HG03045 (cell line): ENCODE measurements around the gene ERAL1.
A peak's percentile ranks its signal among the peaks of the same experiment; 100 is the strongest.
"Not testable (repeated sequence)": the region's sequence is repeated elsewhere in the genome, so short reads cannot be mapped to it uniquely, and the experiment has no call there.

Experiments used
- ATAC-seq: cut with Tn5 transposase; IDR thresholded peaks from one replicate; pipeline ENCODE4 v1.9.1; 2021; ENCODE audit warnings: mild to moderate bottlenecking, moderate library complexity; ENCODE audit not compliant: unreplicated experiment

The ERAL1 gene

GRCh38 chr17:28897769-28898526 lies 43.1 kb downstream of the ERAL1 start:
- no peak for ATAC-seq

- no peak for ATAC-seq
These were observed 43.7 kb downstream of the ERAL1 start for GRCh38 chr17:28898527-28898955.

DNA sequence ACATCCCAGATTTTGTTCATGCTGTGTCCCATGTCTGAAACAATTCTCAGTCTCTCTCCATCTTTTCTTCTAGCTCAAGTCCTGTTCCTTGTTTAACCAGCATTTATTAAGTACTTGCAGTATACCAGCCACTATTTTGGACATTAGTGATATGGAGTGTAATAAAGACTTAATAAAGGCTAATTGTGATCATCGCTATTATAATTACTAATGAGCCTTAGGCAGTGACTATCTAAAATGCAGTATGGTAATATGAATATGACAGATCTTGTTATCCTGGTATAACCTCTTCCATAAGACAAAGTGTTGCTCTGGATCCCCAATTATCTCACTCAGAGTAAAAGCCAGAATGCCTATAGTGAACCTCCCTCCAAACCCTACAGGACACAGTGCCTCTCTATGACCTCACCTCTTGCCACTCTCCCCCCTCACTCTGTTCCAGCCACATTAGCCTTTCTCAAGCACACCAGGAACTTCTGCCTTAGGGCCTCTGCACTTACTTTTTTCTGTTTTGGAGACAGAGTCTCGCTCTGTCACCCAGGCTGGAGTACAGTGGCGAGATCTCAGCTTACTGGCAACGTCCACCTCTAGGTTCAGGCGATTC lies 44.5 kb downstream of the ERAL1 start:
- no peak for ATAC-seq

GRCh38 chr17:28900986-28901726 lies 46.3 kb downstream of the ERAL1 start:
- ATAC-seq = no peak

- peak; percentile 30 for ATAC-seq
These were observed 47.3 kb downstream of the ERAL1 start for GRCh38 chr17:28901866-28902818.

DNA sequence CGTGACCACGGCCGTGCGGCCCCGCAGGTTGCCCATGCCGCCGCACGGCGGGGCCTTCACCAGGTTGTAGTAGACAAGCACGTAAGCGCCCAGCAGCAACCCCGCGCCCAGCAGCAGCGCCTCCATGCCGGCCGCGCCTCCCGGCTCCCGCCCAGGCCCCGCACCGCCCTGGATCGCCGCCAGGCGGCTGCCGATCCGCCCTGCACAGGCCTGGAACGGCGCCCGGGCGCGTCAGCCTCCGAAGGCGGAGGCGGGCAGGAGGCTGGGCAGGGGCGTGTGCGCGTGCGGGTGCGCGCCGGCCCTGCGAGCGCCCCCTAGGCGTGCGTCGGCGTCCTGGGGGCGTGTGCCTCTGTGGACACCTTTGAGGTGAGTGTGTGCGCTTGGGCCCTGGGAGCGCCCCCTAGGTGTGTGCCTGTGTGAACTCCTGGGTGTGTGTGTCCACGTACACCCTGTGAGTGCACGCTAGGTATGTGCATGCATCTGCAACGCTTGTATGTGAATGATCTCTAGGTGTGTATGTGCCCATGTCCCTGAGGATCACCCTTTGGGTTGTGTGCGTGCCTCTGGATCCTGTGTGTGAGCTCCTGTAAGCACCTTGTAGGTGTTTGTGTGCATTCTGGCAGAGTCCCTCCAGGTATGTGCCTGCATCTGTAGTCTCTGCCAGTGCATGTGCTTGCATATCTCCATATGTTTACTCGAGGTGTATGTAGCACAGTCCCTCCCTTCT lies 48.2 kb downstream of the ERAL1 start, which contains the start of gene DHRS13:
DHRS13 (minus strand) TSS at position 261 of the 727 bp plus-strand sequence; CDS start at position 126, 135 bp downstream.
- peak; percentile 80 for ATAC-seq

DNA sequence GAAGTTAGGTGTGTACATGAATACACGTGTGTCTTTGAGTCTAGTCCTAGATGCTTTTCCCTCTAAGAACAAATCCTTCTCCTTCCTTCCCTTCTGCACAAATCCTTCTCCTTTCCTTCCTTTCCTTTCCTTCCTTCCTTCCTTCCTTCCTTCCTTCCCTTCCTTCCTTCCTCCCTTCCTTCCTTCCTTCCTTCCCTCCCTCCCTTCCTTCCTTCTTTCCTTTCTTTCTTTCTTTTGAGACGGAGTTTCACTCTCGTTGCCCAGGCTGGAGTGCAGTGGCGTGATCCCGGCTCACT lies 48.7 kb downstream of the ERAL1 start:
- not testable (repeated sequence) for ATAC-seq

GRCh38 chr17:28904800-28905199 lies 50.0 kb downstream of the ERAL1 start:
- ATAC-seq = no peak

DNA sequence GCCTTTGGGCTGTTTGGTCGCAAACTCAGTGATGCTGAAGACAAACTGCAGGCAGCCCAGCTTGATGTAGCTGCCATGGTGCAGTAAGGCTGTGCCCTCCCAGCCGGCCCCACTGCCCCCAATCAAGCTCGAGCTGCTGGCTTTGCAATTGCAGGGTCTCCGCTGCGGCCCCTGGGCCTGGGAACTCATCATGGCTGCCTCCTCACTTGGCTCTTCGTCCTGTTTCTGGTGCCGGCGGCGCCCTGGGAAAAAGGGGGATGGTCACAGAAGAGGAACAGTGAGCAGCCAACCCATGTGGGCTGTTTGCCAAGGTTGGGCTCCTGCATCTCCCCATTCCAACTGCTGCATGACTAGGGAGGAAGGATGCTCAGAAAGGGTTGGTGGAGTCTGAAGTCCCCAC lies 51.5 kb downstream of the ERAL1 start:
- no peak for ATAC-seq

- no peak for ATAC-seq
These were observed 52.1 kb downstream of the ERAL1 start for GRCh38 chr17:28906706-28907438.

DNA sequence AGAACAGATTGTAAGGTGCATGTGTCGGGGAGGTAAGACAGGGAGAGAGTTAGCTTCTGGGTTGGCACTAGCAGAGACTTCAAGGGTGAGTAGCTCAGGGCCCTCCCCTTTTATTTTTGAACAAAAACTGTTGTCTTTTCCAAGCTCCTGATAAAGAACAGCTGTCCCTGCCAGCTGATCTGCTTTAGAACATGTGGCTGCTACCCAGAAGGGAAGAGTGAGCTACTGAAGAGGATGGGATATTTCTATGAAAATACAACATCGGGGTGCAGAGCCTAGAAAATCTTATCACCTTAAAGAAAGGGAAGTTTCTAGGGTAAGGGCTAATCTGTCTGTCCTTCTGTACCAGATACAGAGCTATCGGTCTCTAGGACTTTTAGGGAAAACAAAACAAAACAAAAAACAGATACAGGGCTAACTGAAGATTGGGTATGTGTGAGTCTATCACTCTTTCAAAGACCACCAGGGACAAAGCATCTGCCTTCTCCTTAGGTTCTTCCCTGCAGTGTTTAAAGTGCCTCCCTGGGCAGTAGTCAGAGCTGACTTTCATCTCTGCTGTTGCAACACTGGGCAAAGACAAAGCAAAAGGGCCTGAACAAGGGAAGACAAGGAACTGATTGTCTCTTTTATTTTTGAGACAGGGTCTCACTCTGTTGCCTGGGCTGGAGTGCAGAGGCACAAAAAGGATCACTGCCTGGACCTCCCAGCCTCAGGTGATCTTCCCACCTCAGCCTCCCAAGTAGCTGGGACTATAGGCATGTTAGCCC lies 53.1 kb downstream of the ERAL1 start:
- no peak for ATAC-seq

GRCh38 chr17:28908640-28909167 lies 53.9 kb downstream of the ERAL1 start:
- ATAC-seq = no peak

- no peak for ATAC-seq
These were observed 55.7 kb downstream of the ERAL1 start for GRCh38 chr17:28910534-28910933.
